ENCODE results near the gene RNF175.
"Not testable (repeated sequence)": the region's sequence is repeated elsewhere in the genome, so short reads cannot be mapped to it uniquely, and the experiment has no call there.

RNF175 gene

DNA sequence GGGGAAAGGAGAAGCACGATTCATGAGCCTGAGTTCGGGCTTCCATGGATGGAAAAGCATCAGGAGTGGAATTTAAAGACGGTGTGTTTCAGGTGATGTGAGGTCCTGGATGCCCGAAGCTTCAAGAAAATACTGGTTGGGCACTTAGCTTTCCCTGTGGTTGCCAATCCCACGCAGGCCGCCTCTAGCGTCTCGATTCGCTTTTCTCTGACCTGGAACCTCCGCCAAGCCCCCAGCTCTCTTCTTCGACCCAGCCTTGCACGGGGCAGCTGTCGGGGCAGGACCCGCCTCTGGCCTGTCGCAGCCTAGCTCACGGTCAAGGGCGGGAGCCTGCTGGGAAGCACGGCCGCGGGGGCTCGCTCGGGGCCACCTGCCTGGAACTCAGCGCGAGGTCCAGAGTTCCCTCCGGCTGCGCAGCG, 76.1 kb downstream of the RNF175 start:
- no peak for DNase-seq (ENCODE audit: low read depth, low spot score)

DNA sequence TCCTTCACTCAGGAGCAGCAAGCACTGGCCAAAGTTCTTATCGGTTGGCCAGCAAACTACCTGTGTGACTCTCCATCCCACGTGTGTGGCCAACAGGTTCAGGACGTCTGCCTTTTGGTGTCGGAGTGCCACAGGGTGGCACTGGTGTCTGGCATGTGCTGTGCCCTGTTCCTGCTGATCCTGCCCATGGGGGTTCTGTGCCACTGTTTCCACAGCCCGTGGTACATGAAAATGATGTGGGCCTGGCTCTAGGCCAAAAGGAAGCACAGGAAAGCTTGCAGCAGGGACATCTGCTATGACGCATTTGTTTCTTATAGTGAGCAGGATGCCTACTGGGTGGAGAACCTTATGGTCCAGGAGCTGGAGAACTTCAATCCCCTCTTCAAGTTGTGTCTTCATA, 80.3 kb downstream of the RNF175 start:
- DNase-seq (ENCODE audit: low read depth, low spot score) = no peak

DNA sequence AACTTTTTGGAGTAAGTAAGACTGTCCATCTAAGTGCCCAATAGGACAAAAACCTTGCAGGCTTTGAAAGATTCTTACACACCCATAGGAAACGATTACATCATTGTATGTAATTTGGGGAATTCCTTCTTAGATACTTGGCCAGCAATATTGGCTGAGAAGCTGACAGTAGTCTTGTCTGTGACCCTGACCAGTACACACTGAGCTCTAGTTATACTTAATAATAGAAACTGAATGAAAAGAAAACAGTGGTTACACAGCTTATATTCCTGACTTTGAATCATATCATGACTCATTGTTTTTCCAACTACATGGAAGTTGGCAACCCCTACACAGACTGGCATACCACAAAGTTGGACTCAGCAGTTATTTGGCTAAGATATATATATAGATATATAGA, 82.8 kb downstream of the RNF175 start:
- DNase-seq (ENCODE audit: low read depth, low spot score) = no peak

DNA sequence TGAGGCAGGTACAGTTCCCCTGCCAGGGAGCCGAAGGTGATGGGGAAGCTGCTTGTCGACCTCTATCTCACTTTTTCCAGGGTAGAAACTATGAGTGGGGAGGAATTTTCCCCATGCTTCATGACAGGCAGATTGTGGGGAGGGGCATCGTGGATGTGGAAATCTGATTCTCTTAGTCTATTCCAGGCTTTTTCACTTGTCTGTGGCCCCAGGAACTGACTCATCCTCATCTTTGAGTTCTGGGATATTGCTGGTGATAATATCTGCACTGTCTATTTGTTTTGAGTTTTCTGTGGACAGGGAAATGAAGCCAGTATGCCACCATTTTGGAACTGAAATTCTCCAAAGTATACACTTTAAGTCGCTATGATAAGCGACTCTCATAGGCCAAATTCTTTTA, 83.3 kb downstream of the RNF175 start:
- no peak for DNase-seq (ENCODE audit: low read depth, low spot score)

DNA sequence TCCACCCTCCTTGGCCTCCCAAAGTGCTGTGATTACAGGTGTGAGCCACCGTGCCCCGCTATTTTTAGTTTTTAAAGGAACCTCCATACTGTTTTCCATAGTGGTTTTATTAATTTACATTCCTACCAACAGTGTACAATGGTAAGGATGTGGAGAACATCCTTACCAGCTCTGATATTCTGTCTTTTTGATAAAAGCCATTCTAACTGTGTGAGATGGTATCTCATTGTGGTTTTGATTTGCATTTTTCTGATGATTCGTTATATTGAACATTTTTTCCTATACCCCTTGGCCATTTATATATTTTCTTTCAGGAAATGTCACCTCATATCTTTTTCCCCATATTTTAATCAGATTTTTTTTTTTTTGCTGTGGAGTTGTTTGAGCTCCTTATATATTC, 90.0 kb downstream of the RNF175 start:
- DNase-seq (ENCODE audit: low read depth, low spot score) = no peak

DNA sequence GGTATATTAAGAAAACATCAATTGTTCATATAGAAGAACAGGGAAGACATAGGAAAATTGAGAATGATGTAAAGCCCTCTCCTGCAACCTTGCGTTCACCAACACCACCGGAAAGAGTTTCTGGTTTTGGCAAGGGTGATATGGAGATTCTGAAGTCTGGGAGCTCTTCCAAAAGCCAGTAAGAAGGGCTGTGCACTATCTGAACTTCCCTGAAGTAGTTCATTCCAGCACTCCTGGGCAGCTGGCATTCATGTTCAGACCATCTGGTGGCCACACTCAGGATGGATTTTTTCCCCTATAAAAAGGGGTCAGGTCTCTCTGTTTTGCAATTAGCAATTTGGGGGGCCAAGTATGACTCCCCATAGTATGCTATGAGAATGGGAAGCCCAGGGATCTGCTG, 91.2 kb downstream of the RNF175 start:
- DNase-seq (ENCODE audit: low read depth, low spot score) = no peak

DNA sequence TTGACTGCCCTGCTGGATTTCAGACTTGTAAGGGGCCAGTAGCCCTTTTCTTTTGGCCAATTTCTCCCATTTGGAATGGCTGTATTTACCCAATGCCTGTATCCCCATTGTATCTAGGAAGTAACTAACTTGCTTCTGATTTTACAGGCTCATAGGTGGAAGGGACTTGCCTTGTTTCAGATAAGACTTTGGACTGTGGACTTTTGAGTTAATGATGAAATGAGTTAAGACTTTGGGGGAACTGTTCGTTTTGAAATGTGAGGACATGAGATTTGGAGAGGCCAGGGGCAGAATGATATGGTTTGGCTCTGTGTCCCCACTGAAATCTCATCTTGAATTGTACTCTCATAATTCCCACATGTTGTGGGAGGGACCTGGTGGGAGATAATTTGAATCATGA, 93.3 kb downstream of the RNF175 start:
- not testable (repeated sequence) for DNase-seq (ENCODE audit: low read depth, low spot score)

DNA sequence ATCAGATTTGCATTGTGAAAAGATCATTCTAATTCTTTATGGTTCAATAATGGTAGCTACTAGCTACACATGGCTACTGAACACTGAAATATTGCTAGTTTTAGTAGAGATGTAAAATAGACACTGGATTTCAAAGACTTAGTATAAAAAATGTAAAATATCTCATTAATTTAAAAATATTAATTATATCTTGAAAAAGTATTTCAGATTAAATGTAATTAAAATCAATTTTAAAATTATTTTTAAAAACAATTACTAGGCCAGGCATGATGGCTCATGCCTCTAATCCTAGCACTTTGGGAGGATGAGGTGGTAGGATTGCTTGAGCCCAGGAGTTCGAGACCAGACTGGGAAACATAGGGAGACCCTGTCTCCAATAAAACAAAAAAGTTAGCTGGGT, 96.2 kb downstream of the RNF175 start:
- no peak for DNase-seq (ENCODE audit: low read depth, low spot score)

DNA sequence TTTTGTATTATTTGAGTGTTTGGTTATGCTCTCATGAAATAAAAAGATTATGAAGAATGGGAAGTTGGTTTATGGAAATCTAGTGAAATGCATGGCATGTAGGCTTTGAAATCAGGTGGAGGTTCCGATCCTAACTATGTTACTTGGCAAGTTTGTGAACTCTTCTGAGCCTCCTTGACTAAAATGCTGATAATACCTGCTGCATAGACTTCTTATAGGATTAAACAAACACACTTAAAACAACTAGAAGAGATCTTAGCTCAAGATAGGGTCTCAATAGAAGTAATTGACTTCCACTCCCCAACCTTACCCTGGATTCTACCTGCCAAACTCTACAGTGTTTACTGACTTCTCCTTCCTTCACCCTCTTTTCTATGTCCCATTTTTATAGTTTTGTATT, 97.9 kb downstream of the RNF175 start:
- no peak for DNase-seq (ENCODE audit: low read depth, low spot score)

DNA sequence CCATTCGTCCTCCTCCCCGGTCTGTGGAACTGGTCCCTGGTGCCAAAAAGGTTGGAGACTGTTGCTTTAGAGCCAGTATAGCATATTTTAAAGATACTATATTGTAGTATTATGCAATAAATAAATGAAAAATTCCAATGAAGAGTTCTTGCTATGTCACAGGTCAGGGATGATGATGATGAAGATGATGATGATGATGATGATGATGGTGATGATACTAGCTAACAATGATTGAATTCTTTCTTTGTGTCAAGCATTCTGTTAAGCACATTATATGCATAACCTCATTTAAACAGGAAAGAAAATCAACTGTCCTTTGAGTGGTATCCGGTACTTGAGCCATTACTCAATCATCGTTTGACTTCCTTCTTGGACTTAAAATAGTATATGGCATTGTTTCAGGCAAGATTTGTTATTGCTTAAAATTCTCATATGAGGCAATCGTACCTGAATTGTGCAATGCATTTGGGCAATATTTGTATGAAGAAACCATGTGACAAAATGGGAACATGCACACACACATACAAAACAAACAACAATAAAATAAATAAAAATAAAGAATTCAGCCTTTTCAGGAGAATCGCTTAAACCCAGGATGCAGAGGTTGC, 98.5 kb downstream of the RNF175 start:
- no peak for DNase-seq (ENCODE audit: low read depth, low spot score)
